ENCODE measurements around the gene PROP1.

GRCh38 chr5:177964471-177964870 is 31.6 kb downstream of the PROP1 start:
- TF ChIP-seq CTCF (IDR thresholded peaks at IDR 0.05) = no peak
- no peak for TF ChIP-seq POLR2A (IDR thresholded peaks at IDR 0.05)

Measured in vagina (tissue), 2 donors.